BLaER1 (cell line): Measurements from ENCODE around the gene FAM3C.
"Not testable (repeated sequence)": the region's sequence is repeated elsewhere in the genome, so short reads cannot be mapped to it uniquely, and the experiment has no call there.

ENCODE experiments used
- H3K27ac ChIP-seq: shearing (Covaris generic); formaldehyde crosslinking; 2 replicates; pipeline ENCODE4 v1.8.1; 2022
- H3K27me3 ChIP-seq: shearing (Covaris generic); formaldehyde crosslinking; 2 replicates; pipeline ENCODE4 v1.8.1; 2022
- H3K36me3 ChIP-seq: shearing (Covaris generic); formaldehyde crosslinking; 2 replicates; pipeline ENCODE4 v1.8.1; 2022
- H3K4me1 ChIP-seq: shearing (Covaris generic); formaldehyde crosslinking; 2 replicates; pipeline ENCODE4 v1.8.1; 2022
- H3K4me2 ChIP-seq: shearing (Covaris generic); formaldehyde crosslinking; 2 replicates; pipeline ENCODE4 v1.8.1; 2022
- H3K4me3 ChIP-seq: shearing (Covaris generic); formaldehyde crosslinking; 2 replicates; pipeline ENCODE4 v1.8.1; 2022
- H3K9ac ChIP-seq: shearing (Covaris generic); formaldehyde crosslinking; 2 replicates; pipeline ENCODE4 v1.8.1; 2022
- H3K9me3 ChIP-seq: shearing (Covaris generic); formaldehyde crosslinking; 2 replicates; pipeline ENCODE4 v1.8.1; 2022
- H4K20me1 ChIP-seq: shearing (Covaris generic); formaldehyde crosslinking; 2 replicates; pipeline ENCODE4 v1.8.1; 2022
- Cebpa-rat ChIP-seq: shearing (Covaris generic); IDR thresholded peaks from 2 replicates; pipeline ENCODE4 v1.8.1; 2022

Gene FAM3C

DNA sequence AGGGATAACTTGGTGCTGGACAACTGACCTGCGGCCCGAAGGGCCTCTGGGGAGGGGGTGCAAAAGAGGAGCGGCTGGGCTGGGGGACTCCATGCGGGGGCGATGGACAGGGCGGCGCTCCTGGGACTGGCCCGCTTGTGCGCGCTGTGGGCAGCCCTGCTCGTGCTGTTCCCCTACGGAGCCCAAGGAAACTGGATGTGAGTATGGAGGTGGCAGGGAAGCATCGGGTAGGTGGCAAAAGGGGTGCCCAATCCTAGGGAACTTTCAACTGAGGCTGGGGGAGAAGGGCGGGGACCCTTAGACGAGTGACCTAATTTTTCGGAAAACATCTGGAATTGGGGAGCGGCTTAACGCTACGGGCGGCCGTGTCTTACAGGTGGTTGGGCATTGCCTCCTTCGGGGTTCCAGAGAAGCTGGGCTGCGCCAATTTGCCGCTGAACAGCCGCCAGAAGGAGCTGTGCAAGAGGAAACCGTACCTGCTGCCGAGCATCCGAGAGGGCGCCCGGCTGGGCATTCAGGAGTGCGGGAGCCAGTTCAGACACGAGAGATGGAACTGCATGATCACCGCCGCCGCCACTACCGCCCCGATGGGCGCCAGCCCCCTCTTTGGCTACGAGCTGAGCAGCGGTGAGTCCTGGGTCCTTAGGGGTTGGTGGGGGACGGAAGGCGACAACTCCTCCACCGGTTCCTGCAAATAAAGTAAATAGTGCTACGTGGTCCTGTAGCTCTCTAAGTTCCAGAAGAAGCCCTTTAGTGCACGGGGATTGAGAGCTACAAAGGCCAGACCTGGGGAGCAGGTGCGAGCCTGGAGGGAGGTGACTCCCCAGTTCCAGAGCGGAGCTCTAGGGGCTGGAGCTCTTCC lies 66.7 kb downstream of the FAM3C start:
- peaks cover 50% of the 10 kb centered on the region for H3K4me1 ChIP-seq
- H3K36me3 ChIP-seq: peaks cover 43% of the 10 kb centered on the region
- H3K9ac ChIP-seq: peak overlapping the region; percentile 87
- peaks cover 93% of the 10 kb centered on the region for H4K20me1 ChIP-seq
- H3K27me3 ChIP-seq: peaks cover 62% of the 10 kb centered on the region
- peak overlapping the region; percentile 91 for H3K27ac ChIP-seq
- peak overlapping the region; percentile 70 for H3K4me3 ChIP-seq
- peak overlapping the region; percentile 76 for H3K4me2 ChIP-seq
- H3K9me3 ChIP-seq: no peaks in the 10 kb centered on the region
- no peak for TF ChIP-seq Cebpa-rat

DNA sequence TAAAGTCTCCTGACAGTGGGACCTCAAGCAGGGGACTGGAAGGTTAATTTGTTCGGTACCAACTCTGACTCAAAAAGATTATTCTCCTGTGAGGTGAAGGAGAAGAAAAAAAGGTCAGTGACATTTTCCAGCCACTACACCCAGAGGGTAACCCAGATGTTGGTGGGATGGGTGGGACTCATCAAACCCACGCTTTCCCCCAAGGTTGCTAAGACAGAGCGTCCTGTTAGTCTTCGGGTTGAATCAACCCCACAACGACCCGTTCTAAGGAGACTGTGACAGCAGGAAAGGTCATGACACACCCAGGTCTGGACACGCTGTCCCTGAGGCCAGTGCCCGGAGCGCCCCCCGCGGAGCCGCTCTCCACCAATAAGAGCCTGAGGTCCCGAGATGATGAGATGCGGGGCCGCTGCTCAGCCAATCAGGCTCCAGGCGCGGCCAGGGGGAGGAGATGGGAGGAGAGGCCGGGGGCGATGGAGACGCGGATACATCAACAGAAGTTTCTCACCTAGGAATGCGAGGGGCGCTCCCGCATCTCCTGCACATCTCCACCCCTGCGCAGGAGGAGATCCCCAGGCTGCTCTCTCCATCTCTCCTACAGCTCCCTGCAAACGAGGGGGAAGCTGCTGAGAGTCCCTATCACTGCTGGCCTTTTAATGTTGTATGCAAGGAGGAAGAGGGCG lies 67.5 kb downstream of the FAM3C start, which contains the start of gene WNT16:
TSS of gene WNT16 (plus strand) at position 493 of the 683 bp plus-strand sequence. CDS start 293 bp downstream, outside the sequence.
- peaks cover 96% of the 10 kb centered on the region for H4K20me1 ChIP-seq
- H3K4me3 ChIP-seq: peak within 1 kb of the TSS; percentile 70

DNA sequence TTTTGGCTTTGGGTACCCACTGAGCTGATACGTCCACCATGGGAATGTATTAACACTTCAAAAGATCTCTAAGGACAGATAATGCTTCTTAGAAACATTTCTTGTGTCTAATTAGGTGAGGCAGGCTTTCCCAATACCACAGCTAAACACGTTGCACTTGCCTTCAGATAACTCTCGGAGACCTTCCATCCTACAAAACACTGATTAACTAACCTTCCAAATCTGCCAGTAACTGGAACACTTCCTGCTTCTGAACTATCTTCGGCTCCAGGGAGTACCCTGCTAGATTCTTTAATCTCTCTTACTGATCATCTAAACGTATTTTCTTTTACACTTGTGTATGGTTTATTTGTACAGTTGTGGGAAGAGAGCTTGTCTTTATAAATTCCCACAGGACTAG lies 68.4 kb downstream of the FAM3C start:
- Histone ChIP-seq H3K9ac (peak overlapping the region; percentile 40), H3K36me3 (peaks cover 57% of the 10 kb centered on the region), H3K4me2 (peak overlapping the region; percentile 76), H3K4me3 (peak overlapping the region; percentile 70), H3K27me3 (peaks cover 60% of the 10 kb centered on the region), H3K9me3 (no peaks in the 10 kb centered on the region), H3K27ac (peak overlapping the region; percentile 19; the same call in 1 of the 2 replicates), H4K20me1 (peaks cover 100% of the 10 kb centered on the region), H3K4me1 (peaks cover 67% of the 10 kb centered on the region)
- no peak for TF ChIP-seq Cebpa-rat

More for the DNA sequence above, 67.5 kb downstream of the FAM3C start, which contains the start of gene WNT16:
- Histone ChIP-seq H3K4me2 (peak within 1 kb of the TSS; percentile 76), H3K9me3 (no peaks in the 10 kb centered on the region), H3K4me1 (peaks cover 58% of the 10 kb centered on the region), H3K27ac (peak within 1 kb of the TSS; percentile 91), H3K9ac (peak within 1 kb of the TSS; percentile 87), H3K36me3 (peaks cover 48% of the 10 kb centered on the region), H3K27me3 (peaks cover 57% of the 10 kb centered on the region)
- no peak for TF ChIP-seq Cebpa-rat

DNA sequence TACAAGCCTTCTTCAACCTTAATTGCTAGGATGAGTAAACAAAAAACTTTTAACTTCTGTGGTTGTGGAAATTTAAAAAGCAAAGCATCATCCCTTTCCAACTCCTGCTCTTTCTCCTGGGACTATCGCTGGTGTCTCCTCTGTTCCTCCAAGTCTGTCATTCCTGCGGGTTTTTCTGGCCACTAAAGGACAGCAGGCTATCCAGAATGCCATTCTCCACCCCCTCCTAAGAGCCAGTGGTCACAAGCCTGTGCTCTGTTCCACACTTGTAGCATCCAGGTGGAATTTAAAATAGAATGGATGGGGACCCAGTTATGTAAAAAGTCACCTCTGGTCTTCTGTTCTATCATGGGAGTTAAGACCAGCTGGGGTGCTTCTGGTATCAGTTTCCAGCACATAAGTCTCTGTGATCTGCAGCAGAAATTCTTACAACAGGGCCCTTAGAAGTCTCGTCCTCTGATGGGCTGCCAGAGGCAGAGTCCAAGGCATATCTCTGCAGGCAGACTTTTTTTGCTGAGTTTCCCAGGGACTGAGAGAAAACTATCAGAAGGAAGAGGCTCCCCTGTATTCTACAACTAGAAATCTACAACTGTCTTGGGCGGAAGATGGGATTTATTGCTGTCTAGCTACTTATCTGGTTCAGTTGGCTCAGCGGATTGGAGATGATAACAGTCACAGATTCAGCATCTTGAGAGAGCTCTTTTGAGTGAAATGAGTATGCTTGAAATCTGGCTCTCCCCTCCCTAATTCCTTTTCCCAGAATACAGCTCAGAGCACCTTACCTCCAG lies 72.4 kb downstream of the FAM3C start:
- no peaks in the 10 kb centered on the region for H3K9me3 ChIP-seq
- H3K27ac ChIP-seq: peak overlapping the region; percentile 99
- H3K27me3 ChIP-seq: peaks cover 22% of the 10 kb centered on the region
- H3K4me2 ChIP-seq: peak overlapping the region; percentile 76
- H3K9ac ChIP-seq: peak overlapping the region; percentile 99
- peak overlapping the region; percentile 78 for H3K4me3 ChIP-seq
- peaks cover 80% of the 10 kb centered on the region for H4K20me1 ChIP-seq
- peaks cover 65% of the 10 kb centered on the region for H3K4me1 ChIP-seq
- peaks cover 66% of the 10 kb centered on the region for H3K36me3 ChIP-seq
- no peak for TF ChIP-seq Cebpa-rat

DNA sequence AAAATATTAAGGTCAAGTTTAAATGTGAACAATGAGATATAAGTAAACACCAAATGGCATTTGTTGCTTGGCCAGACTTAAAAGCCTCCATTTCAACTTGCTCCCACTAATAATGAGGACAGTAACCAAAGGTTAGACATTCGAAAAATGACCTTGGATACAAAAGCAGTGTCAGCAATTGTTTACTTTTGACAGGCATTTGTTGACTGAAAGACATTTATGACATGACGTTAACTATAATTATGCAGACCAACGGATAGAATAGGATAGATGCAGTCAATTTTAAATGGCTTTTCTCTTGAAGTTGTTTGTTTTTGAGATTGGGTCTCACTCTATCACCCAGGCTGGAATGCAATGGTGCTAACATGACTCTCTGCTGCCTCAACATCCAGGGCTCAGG lies 73.6 kb downstream of the FAM3C start:
- Histone ChIP-seq H3K36me3 (peaks cover 76% of the 10 kb centered on the region), H3K27ac (peak overlapping the region; percentile 99), H4K20me1 (peaks cover 68% of the 10 kb centered on the region), H3K9me3 (no peaks in the 10 kb centered on the region), H3K4me2 (peak overlapping the region; percentile 76), H3K9ac (peak overlapping the region; percentile 99), H3K27me3 (peaks cover 10% of the 10 kb centered on the region), H3K4me3 (peak overlapping the region; percentile 78), H3K4me1 (peaks cover 52% of the 10 kb centered on the region)
- TF ChIP-seq Cebpa-rat: no peak

DNA sequence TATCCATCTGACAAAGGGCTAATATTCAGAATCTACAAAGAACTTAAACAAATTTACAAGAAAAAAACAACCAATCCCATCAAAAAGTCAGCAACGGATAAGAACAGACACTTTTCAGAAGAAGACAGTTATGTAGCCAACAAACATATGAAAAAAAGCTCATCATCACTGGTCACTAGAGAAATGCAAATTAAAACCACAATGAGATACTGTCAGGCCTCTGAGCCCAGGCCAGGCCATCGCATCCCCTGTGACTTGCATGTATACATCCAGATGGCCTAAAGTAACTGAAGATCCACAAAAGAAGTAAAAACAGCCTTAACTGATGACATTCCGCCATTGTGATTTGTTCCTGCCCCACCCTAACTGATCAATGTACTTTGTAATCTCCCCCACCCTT lies 80.9 kb downstream of the FAM3C start:
- Histone ChIP-seq H3K27ac (peak overlapping the region; percentile 99), H3K4me3 (peak overlapping the region; percentile 78), H3K4me1 (peaks cover 28% of the 10 kb centered on the region), H3K9me3 (peaks cover 10% of the 10 kb centered on the region; the same call in 1 of the 2 replicates), H3K4me2 (peak overlapping the region; percentile 91), H3K36me3 (peaks cover 26% of the 10 kb centered on the region), H3K9ac (peak overlapping the region; percentile 99)
- H3K27me3 ChIP-seq, H4K20me1 ChIP-seq: not testable (repeated sequence)

DNA sequence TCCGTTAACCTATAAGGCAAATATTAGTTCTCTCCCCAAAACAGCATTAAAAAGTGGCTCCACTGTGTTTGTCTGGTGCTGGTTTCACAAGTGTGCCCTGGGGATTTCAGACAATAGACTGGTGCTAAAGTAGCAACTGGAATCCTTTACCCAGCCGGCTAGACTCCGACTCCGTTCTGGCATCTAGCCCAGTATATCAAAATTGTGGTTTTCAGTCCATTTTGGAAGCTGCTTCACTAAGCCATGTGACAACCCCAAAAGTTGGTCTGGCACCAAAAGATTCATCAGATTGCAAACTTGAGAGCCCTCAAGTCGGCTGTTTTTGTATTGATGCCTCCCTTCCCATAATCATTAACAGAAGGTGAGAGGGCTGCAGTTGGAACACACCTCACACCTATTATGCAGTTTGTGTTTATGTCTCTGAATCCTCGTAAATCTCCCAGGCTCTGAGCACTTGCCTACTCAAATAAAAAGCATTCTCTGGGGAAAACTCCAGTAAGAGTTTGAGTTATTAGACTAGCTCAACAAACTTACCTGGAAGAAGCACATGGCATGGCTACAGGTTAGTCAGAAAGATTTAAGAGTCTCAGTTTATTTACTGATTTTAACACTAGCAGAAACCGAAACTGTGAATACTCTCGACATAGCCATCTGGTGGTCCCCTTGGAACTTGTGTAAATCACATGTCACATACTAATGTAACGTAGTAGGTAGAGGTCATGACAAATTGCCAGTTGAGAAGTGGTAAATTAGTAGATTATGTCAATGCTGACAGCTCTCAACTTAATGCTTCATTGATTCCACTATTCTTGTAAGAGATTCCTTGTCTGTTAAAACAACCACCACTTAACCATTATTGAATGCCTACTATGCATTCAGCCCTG lies 82.1 kb downstream of the FAM3C start:
- peak overlapping the region; percentile 78 for H3K4me3 ChIP-seq
- H4K20me1 ChIP-seq: no peaks in the 10 kb centered on the region
- peak overlapping the region; percentile 91 for H3K4me2 ChIP-seq
- H3K9ac ChIP-seq: peak overlapping the region; percentile 99
- TF ChIP-seq Cebpa-rat: peak; percentile 28; the same call in 1 of the 2 replicates
- peaks cover 28% of the 10 kb centered on the region for H3K4me1 ChIP-seq
- H3K27me3 ChIP-seq: no peaks in the 10 kb centered on the region
- H3K27ac ChIP-seq: peak overlapping the region; percentile 99
- peaks cover 30% of the 10 kb centered on the region for H3K36me3 ChIP-seq
- H3K9me3 ChIP-seq: peaks cover 21% of the 10 kb centered on the region

DNA sequence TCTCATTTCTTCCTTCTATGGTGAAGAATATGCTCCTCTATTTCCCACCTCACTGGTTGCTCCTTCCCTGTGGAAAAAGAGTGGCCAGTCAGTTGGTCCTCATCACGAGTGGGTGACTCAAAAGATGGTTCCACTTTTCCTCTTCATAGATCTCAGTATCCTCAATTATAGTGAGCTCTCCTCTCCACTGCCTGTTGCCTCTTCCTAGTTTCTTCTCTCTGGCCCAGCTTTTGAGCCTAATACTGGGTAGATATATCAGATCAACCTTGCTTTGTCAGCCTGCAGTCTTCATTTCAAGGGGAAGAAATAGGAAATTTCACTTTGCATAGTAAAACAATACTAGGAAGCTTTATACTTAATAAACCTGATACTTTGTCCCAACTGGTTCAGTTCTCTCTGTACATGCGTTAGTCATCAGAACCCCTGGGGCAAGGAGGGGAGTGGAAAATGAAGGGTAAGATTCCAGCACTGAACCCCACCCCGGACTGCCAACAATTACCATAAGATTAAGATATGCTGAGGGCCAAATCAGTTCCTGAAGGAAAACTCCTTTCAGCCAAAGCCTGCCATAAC lies 82.8 kb downstream of the FAM3C start:
- Histone ChIP-seq H3K9me3 (peaks cover 29% of the 10 kb centered on the region), H3K27me3 (no peaks in the 10 kb centered on the region), H3K4me2 (peak overlapping the region; percentile 91), H4K20me1 (no peaks in the 10 kb centered on the region), H3K9ac (peak overlapping the region; percentile 99), H3K36me3 (peaks cover 30% of the 10 kb centered on the region), H3K4me3 (peak overlapping the region; percentile 78), H3K4me1 (peaks cover 28% of the 10 kb centered on the region), H3K27ac (peak overlapping the region; percentile 99)
- no peak for TF ChIP-seq Cebpa-rat
